ENCODE data around the gene OCA2. TPM values are rescaled to one million over a fixed set of nuclear protein-coding genes. Genes with fewer than 3 reads are reported as not detected.
A peak's percentile ranks its signal among the peaks of the same experiment; 100 is the strongest.

The OCA2 gene
- total RNA-seq, 4 donors from 2014 or later: 7.0 to 53.1 (median 20.4) TPM

DNA sequence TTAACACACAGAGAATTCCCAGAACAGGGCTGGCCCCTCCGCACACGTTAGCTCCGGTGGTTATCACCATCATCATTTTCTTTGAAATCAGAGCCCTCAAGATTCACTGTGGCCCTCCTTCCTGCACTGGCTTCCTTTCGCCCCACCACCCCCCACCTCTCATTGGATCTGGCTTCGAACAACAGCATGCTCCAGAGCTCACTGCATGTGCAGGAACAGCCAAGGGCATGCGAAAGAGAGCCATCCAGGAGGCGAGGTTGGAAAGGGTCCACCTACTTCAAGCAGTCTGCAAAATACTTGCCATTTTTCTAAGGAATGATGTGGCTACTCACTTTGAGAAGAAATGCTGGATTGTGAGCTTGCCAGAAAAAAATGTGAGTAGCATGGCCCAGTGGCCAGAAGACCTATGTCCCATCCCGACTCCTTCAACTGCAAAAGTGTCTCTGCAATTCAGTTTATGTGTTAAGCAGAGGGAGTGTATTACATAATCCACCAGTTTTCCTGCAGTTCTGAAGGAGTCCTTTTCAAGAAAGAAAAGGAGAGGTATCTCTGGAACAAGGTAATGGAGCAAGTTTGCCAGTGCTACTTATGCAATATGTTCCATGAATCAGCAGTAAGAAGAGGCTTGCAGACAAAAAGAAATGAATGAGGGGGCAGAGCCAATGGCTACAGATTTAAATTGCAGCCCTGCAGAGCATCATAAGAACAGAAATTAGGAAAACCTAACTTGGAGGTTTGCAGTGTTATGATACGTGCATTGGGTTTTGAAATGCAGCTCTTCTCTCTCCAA is 92.8 kb downstream of the OCA2 start:
- Histone ChIP-seq H3K36me3 (no peaks in the 10 kb centered on the region), H3K9me3 (no peaks in the 10 kb centered on the region), H3K27me3 (no peaks in the 10 kb centered on the region), H3K27ac (no peak overlapping the region), H3K4me3 (no peak overlapping the region), H3K4me1 (no peaks in the 10 kb centered on the region)
- peak in 1 of 2 donors; percentile 69 for DNase-seq (ENCODE audit: low spot score in 2 of 2)
- TF ChIP-seq, protein P1, sequence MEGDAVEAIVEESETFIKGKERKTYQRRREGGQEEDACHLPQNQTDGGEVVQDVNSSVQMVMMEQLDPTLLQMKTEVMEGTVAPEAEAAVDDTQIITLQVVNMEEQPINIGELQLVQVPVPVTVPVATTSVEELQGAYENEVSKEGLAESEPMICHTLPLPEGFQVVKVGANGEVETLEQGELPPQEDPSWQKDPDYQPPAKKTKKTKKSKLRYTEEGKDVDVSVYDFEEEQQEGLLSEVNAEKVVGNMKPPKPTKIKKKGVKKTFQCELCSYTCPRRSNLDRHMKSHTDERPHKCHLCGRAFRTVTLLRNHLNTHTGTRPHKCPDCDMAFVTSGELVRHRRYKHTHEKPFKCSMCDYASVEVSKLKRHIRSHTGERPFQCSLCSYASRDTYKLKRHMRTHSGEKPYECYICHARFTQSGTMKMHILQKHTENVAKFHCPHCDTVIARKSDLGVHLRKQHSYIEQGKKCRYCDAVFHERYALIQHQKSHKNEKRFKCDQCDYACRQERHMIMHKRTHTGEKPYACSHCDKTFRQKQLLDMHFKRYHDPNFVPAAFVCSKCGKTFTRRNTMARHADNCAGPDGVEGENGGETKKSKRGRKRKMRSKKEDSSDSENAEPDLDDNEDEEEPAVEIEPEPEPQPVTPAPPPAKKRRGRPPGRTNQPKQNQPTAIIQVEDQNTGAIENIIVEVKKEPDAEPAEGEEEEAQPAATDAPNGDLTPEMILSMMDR (IDR thresholded peaks at IDR 0.05): no peak
- TF ChIP-seq POLR2AphosphoS5 (IDR thresholded peaks at IDR 0.05) (no peak), EP300 (IDR thresholded peaks at IDR 0.05) (no peak), POLR2A (IDR thresholded peaks at IDR 0.05) (no peak)
- 83% methylated on average over 9 of the region's 9 CpGs for WGBS

DNA sequence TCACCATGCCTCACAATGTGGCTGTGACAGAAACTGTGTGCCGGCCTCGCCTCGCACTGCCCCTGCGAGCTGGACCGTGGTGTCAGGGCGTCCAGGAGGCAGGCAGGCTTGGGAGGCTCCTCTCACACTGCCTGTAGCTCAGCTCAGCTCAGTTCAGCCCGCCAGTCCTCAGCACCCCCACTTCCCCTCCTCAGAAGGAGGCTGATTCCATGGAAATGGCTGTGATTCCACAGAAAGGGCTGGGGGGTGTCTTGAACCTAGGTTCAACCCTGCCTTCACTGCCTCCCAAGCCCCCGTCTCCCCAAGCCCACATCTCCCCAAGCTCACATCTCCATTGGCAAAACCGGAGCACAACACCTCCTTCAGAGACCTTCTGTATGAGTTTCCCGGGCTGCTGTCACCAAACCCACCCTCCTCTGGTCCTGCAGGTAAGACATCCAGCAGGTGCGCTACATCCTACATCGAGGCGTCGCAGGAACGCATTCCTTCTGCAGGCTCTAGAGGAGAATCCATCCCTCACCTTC is 94.0 kb downstream of the OCA2 start:
- Histone ChIP-seq H3K4me1 (no peaks in the 10 kb centered on the region), H3K4me3 (no peak overlapping the region), H3K27ac (no peak overlapping the region), H3K36me3 (no peaks in the 10 kb centered on the region), H3K9me3 (no peaks in the 10 kb centered on the region), H3K27me3 (no peaks in the 10 kb centered on the region)
- 96% methylated on average over 15 of the region's 15 CpGs for WGBS
- peak in 1 of 2 donors; percentile 67 for DNase-seq (ENCODE audit: low spot score in 2 of 2)
- TF ChIP-seq POLR2AphosphoS5 (IDR thresholded peaks at IDR 0.05) (no peak), EP300 (IDR thresholded peaks at IDR 0.05) (no peak), POLR2A (IDR thresholded peaks at IDR 0.05) (no peak)
- TF ChIP-seq, protein P1 (IDR thresholded peaks at IDR 0.05): no peak

DNA sequence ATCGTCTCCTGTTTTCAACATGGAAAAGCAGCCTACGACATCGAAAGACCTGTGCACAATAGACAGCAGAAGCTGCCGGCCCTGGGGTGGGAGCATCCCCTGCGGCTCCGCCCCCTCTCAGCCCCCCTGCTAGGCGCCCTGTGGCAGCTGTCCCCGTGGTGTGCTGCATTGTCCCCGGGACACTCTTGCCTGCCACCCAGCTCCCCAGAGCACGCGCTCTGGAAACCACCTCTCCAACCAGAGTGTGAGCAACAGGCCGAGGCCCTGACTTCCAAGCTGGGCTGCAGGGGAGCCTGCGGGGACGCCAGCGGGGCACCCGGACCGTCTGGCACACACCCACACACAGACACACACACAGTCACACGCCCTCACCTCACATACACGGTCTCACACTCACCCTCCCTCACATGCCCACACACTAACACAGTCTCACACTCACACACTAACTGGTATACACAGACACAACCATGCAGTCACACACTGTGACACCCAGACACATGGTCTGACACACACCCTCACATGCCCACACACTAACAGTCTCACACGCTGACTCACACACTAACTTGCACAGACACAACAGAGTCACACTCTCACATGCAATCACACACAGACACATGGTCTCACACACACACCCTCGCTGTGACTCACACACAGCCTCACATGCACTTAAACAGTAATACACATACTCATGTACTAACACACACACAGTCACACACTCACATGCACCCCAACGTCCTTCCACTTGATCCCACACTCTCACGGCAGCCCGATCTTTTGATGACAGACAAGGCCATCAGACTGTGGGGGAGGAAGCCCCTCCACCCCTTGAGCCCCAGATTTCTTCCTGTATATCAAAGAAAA is 94.7 kb downstream of the OCA2 start:
- H3K36me3 ChIP-seq: no peaks in the 10 kb centered on the region
- no peak overlapping the region for H3K4me3 ChIP-seq
- no peaks in the 10 kb centered on the region for H3K9me3 ChIP-seq
- H3K27ac ChIP-seq: no peak overlapping the region
- no peaks in the 10 kb centered on the region for H3K27me3 ChIP-seq
- peak in 1 of 2 donors; percentile 52 for DNase-seq (ENCODE audit: low spot score in 2 of 2)
- WGBS: 85% methylated on average over 24 of the region's 24 CpGs
- H3K4me1 ChIP-seq: no peaks in the 10 kb centered on the region
- TF ChIP-seq EP300 (IDR thresholded peaks at IDR 0.05): no peak
- no peak for TF ChIP-seq POLR2AphosphoS5 (IDR thresholded peaks at IDR 0.05)
- TF ChIP-seq, protein P1 (IDR thresholded peaks at IDR 0.05): no peak
- no peak for TF ChIP-seq POLR2A (IDR thresholded peaks at IDR 0.05)

DNA sequence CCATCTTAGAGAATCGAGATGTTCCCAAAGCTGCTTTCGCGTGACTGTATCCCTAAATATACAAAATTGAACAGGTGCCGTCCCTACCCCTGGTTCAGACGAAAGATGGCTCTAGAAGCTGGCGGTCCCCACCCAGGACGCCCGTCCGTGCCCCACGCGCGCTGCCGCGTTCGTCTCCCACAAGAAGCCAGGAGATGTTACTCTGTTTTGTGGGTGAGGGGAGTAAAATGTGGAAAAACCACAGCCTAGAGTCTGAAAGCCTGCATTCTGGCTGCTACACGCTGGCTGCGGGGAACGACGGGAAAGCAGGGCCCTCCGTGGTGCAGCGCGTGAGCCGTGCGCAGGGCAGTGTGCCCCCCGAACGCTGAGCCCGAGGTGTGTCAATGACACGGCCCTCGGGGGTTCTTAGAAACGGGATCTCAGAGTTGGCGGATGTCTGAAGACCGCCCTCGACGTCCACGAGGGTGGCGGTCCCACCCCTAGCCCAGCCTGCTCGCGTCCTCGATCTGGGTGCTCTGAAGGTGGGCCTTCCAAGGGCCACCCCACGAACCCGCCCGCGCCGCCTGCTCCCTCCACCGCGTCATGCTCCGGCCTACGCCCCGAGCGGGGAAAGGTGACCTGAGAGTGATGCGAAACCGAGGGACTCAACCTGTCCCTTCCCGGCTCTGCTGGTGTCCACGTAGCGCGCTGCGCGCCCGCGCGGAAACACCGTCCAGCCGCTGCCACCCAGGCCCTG is 95.6 kb downstream of the OCA2 start:
- Histone ChIP-seq H3K27me3 (no peaks in the 10 kb centered on the region), H3K9me3 (no peaks in the 10 kb centered on the region), H3K4me1 (no peaks in the 10 kb centered on the region), H3K4me3 (no peak overlapping the region), H3K36me3 (no peaks in the 10 kb centered on the region), H3K27ac (no peak overlapping the region)
- no peak for TF ChIP-seq POLR2A (IDR thresholded peaks at IDR 0.05)
- TF ChIP-seq POLR2AphosphoS5 (IDR thresholded peaks at IDR 0.05): no peak
- TF ChIP-seq, protein P1 (IDR thresholded peaks at IDR 0.05): no peak
- no peak for TF ChIP-seq EP300 (IDR thresholded peaks at IDR 0.05)
- peak in 1 of 2 donors; percentile 71 for DNase-seq (ENCODE audit: low spot score in 2 of 2)
- WGBS: 95% methylated on average over 43 of the region's 63 CpGs
